MG63 (cell line): ENCODE results near the gene COL15A1. TPM values are rescaled to one million over a fixed set of nuclear protein-coding genes. Genes with fewer than 3 reads are reported as not detected.

ENCODE experiments used
- DNase-seq: peaks from one replicate; pipeline ENCODE4 v3.0.0-alpha.2; 2020
- H3K27me3 ChIP-seq: fragments of 250-450 bp; sonication (Bioruptor Pico); 2 replicates; pipeline ENCODE4 v1.5.1; 2020; ENCODE audit warnings: mild to moderate bottlenecking, moderate library complexity
- H3K36me3 ChIP-seq: fragments of 250-450 bp; sonication (Bioruptor Pico); 2 replicates; pipeline ENCODE4 v1.5.1; 2020; ENCODE audit warnings: mild to moderate bottlenecking, moderate library complexity
- H3K4me3 ChIP-seq: fragments of 250-450 bp; sonication (Bioruptor Pico); 2 replicates; pipeline ENCODE4 v1.5.1; 2020; ENCODE audit warnings: mild to moderate bottlenecking, moderate library complexity
- H3K9me3 ChIP-seq: fragments of 250-450 bp; sonication (Bioruptor Pico); 2 replicates; pipeline ENCODE4 v1.5.1; 2020; ENCODE audit warnings: mild to moderate bottlenecking, moderate library complexity
- total RNA-seq: library from RNA; depleted of rRNA; stranded (reverse); fragments of >200 nt; shearing (Covaris generic); gene quantifications from 2 replicates; pipeline ENCODE4 v1.2.3, GENCODE V29; 2014; ENCODE audit warnings: low replicate concordance

COL15A1 gene
- total RNA-seq, 1 experiment from 2014 or later = 1.2 TPM

GRCh38 chr9:99025616-99026270 lies 82.0 kb downstream of the COL15A1 start:
- DNase-seq = no peak
- no peaks in the 10 kb centered on the region for H3K36me3 ChIP-seq
- no peak overlapping the region for H3K4me3 ChIP-seq
- no peaks in the 10 kb centered on the region for H3K9me3 ChIP-seq
- H3K27me3 ChIP-seq = no peaks in the 10 kb centered on the region

- Histone ChIP-seq H3K27me3 (no peaks in the 10 kb centered on the region), H3K4me3 (no peak overlapping the region), H3K36me3 (no peaks in the 10 kb centered on the region), H3K9me3 (no peaks in the 10 kb centered on the region)
- DNase-seq = no peak
Observed at GRCh38 chr9:99026271-99026955, 82.7 kb downstream of the COL15A1 start.

- DNase-seq = no peak
- Histone ChIP-seq H3K9me3 (no peaks in the 10 kb centered on the region), H3K4me3 (no peak overlapping the region), H3K36me3 (no peaks in the 10 kb centered on the region), H3K27me3 (no peaks in the 10 kb centered on the region)
Observed at GRCh38 chr9:99026956-99027298, 83.2 kb downstream of the COL15A1 start.

GRCh38 chr9:99027443-99027842 lies 83.7 kb downstream of the COL15A1 start:
- H3K9me3 ChIP-seq = no peaks in the 10 kb centered on the region
- H3K27me3 ChIP-seq = no peaks in the 10 kb centered on the region
- DNase-seq = no peak
- H3K36me3 ChIP-seq = no peaks in the 10 kb centered on the region
- no peak overlapping the region for H3K4me3 ChIP-seq

GRCh38 chr9:99029083-99029645 lies 85.5 kb downstream of the COL15A1 start:
- H3K36me3 ChIP-seq = no peaks in the 10 kb centered on the region
- DNase-seq = no peak
- H3K4me3 ChIP-seq = no peak overlapping the region
- H3K27me3 ChIP-seq = no peaks in the 10 kb centered on the region
- H3K9me3 ChIP-seq = no peaks in the 10 kb centered on the region

- no peaks in the 10 kb centered on the region for H3K36me3 ChIP-seq
- no peaks in the 10 kb centered on the region for H3K27me3 ChIP-seq
- DNase-seq = peak; percentile 8
- no peak overlapping the region for H3K4me3 ChIP-seq
- H3K9me3 ChIP-seq = no peaks in the 10 kb centered on the region
Observed at GRCh38 chr9:99030092-99030511, 86.4 kb downstream of the COL15A1 start.

GRCh38 chr9:99030610-99031109 lies 87.0 kb downstream of the COL15A1 start:
- Histone ChIP-seq H3K9me3 (no peaks in the 10 kb centered on the region), H3K27me3 (no peaks in the 10 kb centered on the region), H3K36me3 (no peaks in the 10 kb centered on the region), H3K4me3 (no peak overlapping the region)
- DNase-seq = no peak

GRCh38 chr9:99031319-99031718 lies 87.6 kb downstream of the COL15A1 start:
- no peaks in the 10 kb centered on the region for H3K27me3 ChIP-seq
- no peak overlapping the region for H3K4me3 ChIP-seq
- H3K9me3 ChIP-seq = no peaks in the 10 kb centered on the region
- no peak for DNase-seq
- H3K36me3 ChIP-seq = no peaks in the 10 kb centered on the region

GRCh38 chr9:99031994-99032393 lies 88.3 kb downstream of the COL15A1 start:
- no peak for DNase-seq
- H3K9me3 ChIP-seq = no peaks in the 10 kb centered on the region
- no peaks in the 10 kb centered on the region for H3K36me3 ChIP-seq
- no peak overlapping the region for H3K4me3 ChIP-seq
- no peaks in the 10 kb centered on the region for H3K27me3 ChIP-seq

- no peak for DNase-seq
- Histone ChIP-seq H3K27me3 (no peaks in the 10 kb centered on the region), H3K9me3 (no peaks in the 10 kb centered on the region), H3K36me3 (no peaks in the 10 kb centered on the region), H3K4me3 (no peak overlapping the region)
Observed at GRCh38 chr9:99034149-99034548, 90.4 kb downstream of the COL15A1 start.

GRCh38 chr9:99035313-99035712 lies 91.6 kb downstream of the COL15A1 start:
- DNase-seq = no peak
- Histone ChIP-seq H3K36me3 (no peaks in the 10 kb centered on the region), H3K9me3 (no peaks in the 10 kb centered on the region), H3K27me3 (no peaks in the 10 kb centered on the region), H3K4me3 (no peak overlapping the region)

- no peaks in the 10 kb centered on the region for H3K27me3 ChIP-seq
- DNase-seq = no peak
- H3K36me3 ChIP-seq = no peaks in the 10 kb centered on the region
- H3K9me3 ChIP-seq = no peaks in the 10 kb centered on the region
- no peak overlapping the region for H3K4me3 ChIP-seq
Observed at GRCh38 chr9:99037769-99038483, 94.2 kb downstream of the COL15A1 start.

GRCh38 chr9:99038484-99038820 lies 94.7 kb downstream of the COL15A1 start:
- H3K9me3 ChIP-seq = no peaks in the 10 kb centered on the region
- no peak for DNase-seq

GRCh38 chr9:99039505-99040182 lies 95.9 kb downstream of the COL15A1 start:
- no peaks in the 10 kb centered on the region for H3K36me3 ChIP-seq
- no peak overlapping the region for H3K4me3 ChIP-seq
- no peaks in the 10 kb centered on the region for H3K27me3 ChIP-seq
- H3K9me3 ChIP-seq = peaks cover 4% of the 10 kb centered on the region; the same call in 1 of the 2 replicates
- peak; percentile 72 for DNase-seq

More at GRCh38 chr9:99038484-99038820, 94.7 kb downstream of the COL15A1 start:
- Histone ChIP-seq H3K4me3 (no peak overlapping the region), H3K27me3 (no peaks in the 10 kb centered on the region), H3K36me3 (no peaks in the 10 kb centered on the region)

- Histone ChIP-seq H3K9me3 (peaks cover 5% of the 10 kb centered on the region), H3K36me3 (no peaks in the 10 kb centered on the region), H3K27me3 (no peaks in the 10 kb centered on the region), H3K4me3 (no peak overlapping the region)
- no peak for DNase-seq
Observed at GRCh38 chr9:99040251-99040900, 96.7 kb downstream of the COL15A1 start.

- DNase-seq = peak; percentile 74
- no peaks in the 10 kb centered on the region for H3K27me3 ChIP-seq
Observed at GRCh38 chr9:99040911-99041582, 97.3 kb downstream of the COL15A1 start.

More at GRCh38 chr9:99040911-99041582, 97.3 kb downstream of the COL15A1 start:
- Histone ChIP-seq H3K36me3 (no peaks in the 10 kb centered on the region), H3K4me3 (no peak overlapping the region), H3K9me3 (peaks cover 5% of the 10 kb centered on the region)
